HL-60 (cell line): ENCODE results near the gene SPON1.

ENCODE experiments used
- DNase-seq, 2 experiments: peaks; one replicate each; pipeline ENCODE4 v3.0.0-alpha.2; 2010 to 2020; ENCODE audit warnings: low read depth in 1 of 2, low spot score in 1 of 2
- H3K27ac ChIP-seq: fragments of 250-450 bp; sonication (Bioruptor Pico); replicated peaks from 2 replicates; pipeline ENCODE4 v1.5.1; 2020; ENCODE audit warnings: mild to moderate bottlenecking, moderate library complexity
- H3K27me3 ChIP-seq: fragments of 250-450 bp; sonication (Bioruptor Pico); 2 replicates; pipeline ENCODE4 v1.5.1; 2021; ENCODE audit warnings: mild to moderate bottlenecking, moderate library complexity; ENCODE audit not compliant: insufficient read depth, poor library complexity, severe bottlenecking
- H3K4me3 ChIP-seq: replicated peaks from 2 replicates; pipeline ENCODE4 v1.5.1; 2011; ENCODE audit warnings: mild to moderate bottlenecking, control low read depth, low read length; ENCODE audit not compliant: insufficient read depth
- CTCF ChIP-seq: IDR thresholded peaks from one replicate; pipeline ENCODE4 v1.5.1; 2011; ENCODE audit warnings: low read length, control low read depth, inconsistent platforms; ENCODE audit not compliant: insufficient read depth
- GABPA ChIP-seq: IDR thresholded peaks from 2 replicates; pipeline ENCODE4 v1.6.1; 2012; ENCODE audit warnings: low read depth
- POLR2AphosphoS5 ChIP-seq: IDR thresholded peaks from 2 replicates; pipeline ENCODE4 v1.6.1; 2012; ENCODE audit warnings: low read depth
- SPI1 ChIP-seq: IDR thresholded peaks from 2 replicates; pipeline ENCODE4 v1.6.1; 2012; ENCODE audit warnings: low read depth, mild to moderate bottlenecking, borderline replicate concordance
- TF ChIP-seq, protein P1 (sequence below): IDR thresholded peaks from 2 replicates; pipeline ENCODE4 v1.6.1; 2012; ENCODE audit warnings: low read depth; ENCODE audit not compliant: insufficient replicate concordance

SPON1 gene

DNA sequence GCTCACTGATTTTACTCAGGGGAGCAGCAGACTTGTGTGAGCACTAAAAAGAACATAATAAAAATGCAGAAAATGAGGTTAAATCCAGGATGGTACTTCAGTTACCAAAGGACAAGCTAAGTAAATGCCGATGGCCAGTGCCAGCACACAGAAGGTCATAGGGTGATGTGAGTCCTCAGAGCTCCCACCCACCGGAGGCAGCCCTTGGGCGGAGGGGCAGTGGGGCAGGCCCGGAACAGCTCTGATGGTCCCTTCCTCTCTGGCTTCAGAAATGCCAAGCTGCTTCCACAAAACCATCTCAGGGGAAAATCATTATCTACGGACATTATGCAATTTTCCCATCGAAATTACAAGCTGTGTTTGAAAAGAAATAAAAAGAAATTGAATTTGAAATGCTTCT lies 271.9 kb downstream of the SPON1 start:
- TF ChIP-seq GABPA, result no peak
- no peak for TF ChIP-seq POLR2AphosphoS5
- TF ChIP-seq, protein P1, sequence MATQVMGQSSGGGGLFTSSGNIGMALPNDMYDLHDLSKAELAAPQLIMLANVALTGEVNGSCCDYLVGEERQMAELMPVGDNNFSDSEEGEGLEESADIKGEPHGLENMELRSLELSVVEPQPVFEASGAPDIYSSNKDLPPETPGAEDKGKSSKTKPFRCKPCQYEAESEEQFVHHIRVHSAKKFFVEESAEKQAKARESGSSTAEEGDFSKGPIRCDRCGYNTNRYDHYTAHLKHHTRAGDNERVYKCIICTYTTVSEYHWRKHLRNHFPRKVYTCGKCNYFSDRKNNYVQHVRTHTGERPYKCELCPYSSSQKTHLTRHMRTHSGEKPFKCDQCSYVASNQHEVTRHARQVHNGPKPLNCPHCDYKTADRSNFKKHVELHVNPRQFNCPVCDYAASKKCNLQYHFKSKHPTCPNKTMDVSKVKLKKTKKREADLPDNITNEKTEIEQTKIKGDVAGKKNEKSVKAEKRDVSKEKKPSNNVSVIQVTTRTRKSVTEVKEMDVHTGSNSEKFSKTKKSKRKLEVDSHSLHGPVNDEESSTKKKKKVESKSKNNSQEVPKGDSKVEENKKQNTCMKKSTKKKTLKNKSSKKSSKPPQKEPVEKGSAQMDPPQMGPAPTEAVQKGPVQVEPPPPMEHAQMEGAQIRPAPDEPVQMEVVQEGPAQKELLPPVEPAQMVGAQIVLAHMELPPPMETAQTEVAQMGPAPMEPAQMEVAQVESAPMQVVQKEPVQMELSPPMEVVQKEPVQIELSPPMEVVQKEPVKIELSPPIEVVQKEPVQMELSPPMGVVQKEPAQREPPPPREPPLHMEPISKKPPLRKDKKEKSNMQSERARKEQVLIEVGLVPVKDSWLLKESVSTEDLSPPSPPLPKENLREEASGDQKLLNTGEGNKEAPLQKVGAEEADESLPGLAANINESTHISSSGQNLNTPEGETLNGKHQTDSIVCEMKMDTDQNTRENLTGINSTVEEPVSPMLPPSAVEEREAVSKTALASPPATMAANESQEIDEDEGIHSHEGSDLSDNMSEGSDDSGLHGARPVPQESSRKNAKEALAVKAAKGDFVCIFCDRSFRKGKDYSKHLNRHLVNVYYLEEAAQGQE, result no peak
- TF ChIP-seq SPI1, result no peak
- TF ChIP-seq CTCF, result no peak
- DNase-seq, result no peak
- Histone ChIP-seq H3K4me3 (no peak overlapping the region), H3K27ac (no peak overlapping the region), H3K27me3 (peaks cover 6% of the 10 kb centered on the region)

DNA sequence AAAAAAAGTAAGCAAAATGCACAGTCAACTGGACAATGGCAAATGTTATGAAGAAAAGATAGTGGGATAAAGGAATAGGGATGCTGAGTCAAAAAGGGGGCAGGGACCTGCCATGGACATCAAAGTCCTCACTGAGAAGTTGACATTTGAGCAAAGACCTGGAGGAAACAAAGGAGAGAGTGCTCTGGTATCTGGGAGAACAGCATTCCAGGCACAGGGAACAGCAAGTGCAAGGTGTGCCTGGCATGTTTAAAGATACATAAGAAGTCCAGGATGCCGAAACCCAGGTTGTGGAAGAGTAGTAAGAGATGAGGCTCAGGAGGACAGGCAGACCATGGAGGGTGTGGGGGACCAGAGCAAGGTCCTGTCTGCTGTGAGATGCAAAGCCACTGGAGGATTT lies 273.2 kb downstream of the SPON1 start:
- Histone ChIP-seq H3K27me3 (peaks cover 6% of the 10 kb centered on the region), H3K4me3 (no peak overlapping the region), H3K27ac (no peak overlapping the region)
- DNase-seq, result no peak
- TF ChIP-seq POLR2AphosphoS5, result no peak
- no peak for TF ChIP-seq GABPA
- no peak for TF ChIP-seq CTCF
- TF ChIP-seq, protein P1, result no peak
- no peak for TF ChIP-seq SPI1

DNA sequence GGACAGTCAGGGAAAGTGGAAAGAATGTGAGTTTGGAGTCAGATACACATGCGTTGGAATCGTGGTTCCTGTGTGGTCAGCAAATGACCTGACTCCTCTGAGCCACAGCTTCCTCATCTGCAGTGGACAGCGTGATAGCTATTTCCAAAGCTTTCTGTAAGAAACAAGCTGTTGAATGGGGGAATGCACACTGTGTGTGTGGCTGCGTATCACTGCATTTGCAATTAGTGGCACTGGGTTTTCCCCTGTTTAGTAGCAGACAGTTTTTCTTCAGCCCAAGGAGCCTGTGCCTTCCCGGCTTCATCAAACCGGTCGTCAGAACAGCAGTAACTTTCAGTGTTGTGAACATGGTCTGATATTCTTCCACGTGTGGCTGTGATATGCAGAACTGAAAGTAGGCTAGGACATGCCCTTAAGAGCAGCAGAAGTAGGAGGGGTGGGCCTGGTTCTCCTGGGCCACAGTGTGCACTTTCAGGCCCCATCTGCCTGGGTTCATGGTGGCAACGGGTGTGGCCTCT lies 275.0 kb downstream of the SPON1 start:
- DNase-seq, result peak in 1 of 2 experiments; percentile 15
- no peak overlapping the region for H3K27ac ChIP-seq

More for the DNA sequence above, 275.0 kb downstream of the SPON1 start:
- TF ChIP-seq GABPA (no peak), CTCF (no peak)
- Histone ChIP-seq H3K27me3 (peaks cover 2% of the 10 kb centered on the region), H3K4me3 (no peak overlapping the region)
